GM23248 (cell line): ENCODE results near the gene ITGA1. TPM values are rescaled to one million over a fixed set of nuclear protein-coding genes. Genes with fewer than 3 reads are reported as not detected.

ENCODE experiments used
- DNase-seq: peaks from one replicate; pipeline ENCODE4 v3.0.0-alpha.2; 2015
- H2AFZ ChIP-seq: fragments of 200-600 bp; sonication (generic); 2 replicates; pipeline ENCODE4 v1.6.1; 2016; ENCODE audit warnings: antibody characterized with exemption
- H3F3A ChIP-seq: fragments of 200-600 bp; sonication (generic); 2 replicates; pipeline ENCODE4 v1.6.1; 2016; ENCODE audit warnings: mild to moderate bottlenecking, antibody characterized with exemption, mixed run types; ENCODE audit not compliant: insufficient read depth
- H3K27ac ChIP-seq: fragments of 200-600 bp; sonication (generic); 2 replicates; pipeline ENCODE4 v1.5.1; 2016; ENCODE audit warnings: mild to moderate bottlenecking
- H3K27me3 ChIP-seq: fragments of 200-600 bp; sonication (generic); replicated peaks from 2 replicates; pipeline ENCODE4 v1.6.1; 2016; ENCODE audit warnings: mild to moderate bottlenecking; ENCODE audit not compliant: insufficient read depth
- H3K36me3 ChIP-seq: fragments of 200-600 bp; sonication (generic); 2 replicates; pipeline ENCODE4 v1.6.1; 2016; ENCODE audit warnings: low read depth, mild to moderate bottlenecking
- H3K4me1 ChIP-seq: fragments of 200-600 bp; sonication (generic); 2 replicates; pipeline ENCODE4 v1.6.1; 2016; ENCODE audit warnings: mild to moderate bottlenecking; ENCODE audit not compliant: insufficient read depth
- H3K4me2 ChIP-seq: fragments of 200-600 bp; sonication (generic); one replicate; pipeline ENCODE4 v1.6.1; 2016; ENCODE audit warnings: mild to moderate bottlenecking; ENCODE audit not compliant: unreplicated experiment
- H3K4me3 ChIP-seq: fragments of 200-600 bp; sonication (generic); 2 replicates; pipeline ENCODE4 v1.5.1; 2016; ENCODE audit warnings: mild to moderate bottlenecking
- H3K79me2 ChIP-seq: fragments of 200-600 bp; sonication (generic); 2 replicates; pipeline ENCODE4 v1.6.1; 2016; ENCODE audit warnings: mild to moderate bottlenecking; ENCODE audit not compliant: insufficient read depth
- H3K9ac ChIP-seq: fragments of 200-600 bp; sonication (generic); 2 replicates; pipeline ENCODE4 v1.6.1; 2016; ENCODE audit warnings: mild to moderate bottlenecking
- H3K9me2 ChIP-seq: fragments of 200-600 bp; sonication (generic); 2 replicates; pipeline ENCODE4 v1.6.1; 2016; ENCODE audit warnings: mixed run types, mild to moderate bottlenecking, moderate library complexity; ENCODE audit not compliant: insufficient read depth
- H3K9me3 ChIP-seq: fragments of 200-600 bp; sonication (generic); one replicate; pipeline ENCODE4 v1.6.1; 2017; ENCODE audit warnings: low read depth
- H4K20me1 ChIP-seq: fragments of 200-600 bp; sonication (generic); 2 replicates; pipeline ENCODE4 v1.6.0; 2016; ENCODE audit not compliant: insufficient read depth
- EZH2 ChIP-seq: fragments of 200-600 bp; sonication (generic); IDR thresholded peaks from 2 replicates; pipeline ENCODE4 v1.6.1; 2018; ENCODE audit warnings: antibody characterized with exemption, mild to moderate bottlenecking; ENCODE audit not compliant: insufficient read depth, poor library complexity, severe bottlenecking
- EZH2phosphoT487 ChIP-seq: fragments of 200-600 bp; sonication (generic); IDR thresholded peaks from 2 replicates; pipeline ENCODE4 v1.6.1; 2018; ENCODE audit warnings: antibody characterized with exemption, moderate library complexity, mild to moderate bottlenecking, low read depth; ENCODE audit not compliant: insufficient read depth
- WGBS, 2 experiments: methylation state at CpG; one replicate each; pipeline ENCODE4 v1.1.6; 2015 to 2017; ENCODE audit warnings: low lambda C conversion rate in 2 of 2, low coverage in 1 of 2; ENCODE audit errors: missing lambda C conversion rate in 2 of 2; 5-methylcytosine and 5-hydroxymethylcytosine counted together
- in situ Hi-C: fragments of 300-500 bp; cut with MboI; formaldehyde crosslinking; loops from 2 replicates; pipeline ENCODE4 v1.15.0; 2020
- polyA plus RNA-seq: library from polyadenylated mRNA; unstranded; fragments of >200 nt; fragmentation: Nextera tagmentation; extraction: Ambion mirVana; gene quantifications from 2 replicates; pipeline ENCODE4 v1.2.1, GENCODE V29; 2016
- total RNA-seq: library from RNA; depleted of rRNA; stranded (reverse); fragments of >200 nt; shearing (Covaris generic); gene quantifications from 2 replicates; pipeline ENCODE4 v1.2.3, GENCODE V29; 2014

The ITGA1 gene
- total and polyA plus RNA-seq, 2 experiments from 2014 or later, result 8.9 to 18.4 TPM

DNA sequence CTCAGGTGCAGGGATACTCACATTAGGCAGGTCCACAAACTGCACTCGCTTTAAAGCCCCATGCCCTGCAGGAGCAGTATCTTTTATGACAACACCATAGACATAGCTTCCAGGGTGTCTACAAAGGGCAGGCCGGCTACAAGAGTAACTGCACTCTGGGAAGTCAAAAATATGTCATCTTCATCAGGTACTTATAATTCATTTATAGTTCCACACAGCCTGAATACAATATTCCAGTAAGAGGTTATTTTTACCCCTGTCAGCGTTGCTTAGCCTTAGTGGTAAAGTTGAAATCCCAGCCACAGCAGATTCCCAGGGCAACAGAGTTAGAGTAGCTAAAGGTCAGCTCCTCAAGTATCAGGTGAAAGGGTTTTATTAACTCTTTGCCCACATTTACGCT is 119.1 kb downstream of the ITGA1 start:
- Histone ChIP-seq H3K27me3 (no peaks in the 10 kb centered on the region), H3K9me3 (no peaks in the 10 kb centered on the region), H3K9me2 (no peaks in the 10 kb centered on the region), H3K4me2 (no peak overlapping the region), H3K79me2 (no peaks in the 10 kb centered on the region), H4K20me1 (no peaks in the 10 kb centered on the region), H3K27ac (no peak overlapping the region), H3F3A (no peaks in the 10 kb centered on the region), H3K4me1 (no peaks in the 10 kb centered on the region), H3K36me3 (no peaks in the 10 kb centered on the region), H3K9ac (no peak overlapping the region), H2AFZ (no peak overlapping the region), H3K4me3 (no peak overlapping the region)
- in situ Hi-C loops, result loop anchor here (25.0 kb wide), 1 partner anchor 120 kb away; the partner anchor contains the start of genes ITGA1 and PELO
- DNase-seq, result no peak
- 91 to 96% methylated on average over 4 of the region's 4 CpGs for WGBS, 2 experiments
- TF ChIP-seq EZH2 (no peak), EZH2phosphoT487 (no peak)

- Histone ChIP-seq H3K36me3 (no peaks in the 10 kb centered on the region), H3K4me3 (no peak overlapping the region), H3K79me2 (no peaks in the 10 kb centered on the region), H3F3A (0 out of 2 replicates have a peak, but pooled peaks cover 4% of the 10 kb centered on the region), H3K4me2 (no peak overlapping the region), H3K9ac (no peak overlapping the region), H3K27ac (no peak overlapping the region), H3K4me1 (no peaks in the 10 kb centered on the region), H3K9me3 (no peaks in the 10 kb centered on the region), H4K20me1 (no peaks in the 10 kb centered on the region), H3K9me2 (no peaks in the 10 kb centered on the region), H3K27me3 (no peaks in the 10 kb centered on the region), H2AFZ (no peak overlapping the region)
- DNase-seq, result no peak
- in situ Hi-C loops, result loop anchor here (25.0 kb wide), 1 partner anchor 122 kb away; the partner anchor contains the start of genes ITGA1 and PELO
- no peak for TF ChIP-seq EZH2phosphoT487
- no peak for TF ChIP-seq EZH2
- WGBS, 2 experiments, result 28 to 39% methylated on average over 1 of the region's 1 CpG
Measured at GRCh38 chr5:52909192-52909591, 121.5 kb downstream of the ITGA1 start.

- no peak overlapping the region for H3K4me3 ChIP-seq
- H3K79me2 ChIP-seq, result no peaks in the 10 kb centered on the region
- peak overlapping the region; percentile 55 for H2AFZ ChIP-seq
- H3K36me3 ChIP-seq, result no peaks in the 10 kb centered on the region
- in situ Hi-C loops, result loop anchor here (25.0 kb wide), 1 partner anchor 123 kb away; the partner anchor contains the start of genes ITGA1 and PELO
- TF ChIP-seq EZH2phosphoT487 (no peak), EZH2 (no peak)
- no peaks in the 10 kb centered on the region for H3K9me2 ChIP-seq
- WGBS, 2 experiments, result 27 to 31% methylated on average over 8 of the region's 8 CpGs
- no peaks in the 10 kb centered on the region for H3K4me1 ChIP-seq
- no peak overlapping the region for H3K4me2 ChIP-seq
- H3K27me3 ChIP-seq, result no peaks in the 10 kb centered on the region
- no peaks in the 10 kb centered on the region for H3K9me3 ChIP-seq
- no peak overlapping the region for H3K9ac ChIP-seq
- peak; percentile 23 for DNase-seq
- no peaks in the 10 kb centered on the region for H4K20me1 ChIP-seq
- no peak overlapping the region for H3K27ac ChIP-seq
- H3F3A ChIP-seq, result 0 out of 2 replicates have a peak, but pooled peaks cover 4% of the 10 kb centered on the region
Measured at GRCh38 chr5:52910071-52910470, 122.4 kb downstream of the ITGA1 start.

DNA sequence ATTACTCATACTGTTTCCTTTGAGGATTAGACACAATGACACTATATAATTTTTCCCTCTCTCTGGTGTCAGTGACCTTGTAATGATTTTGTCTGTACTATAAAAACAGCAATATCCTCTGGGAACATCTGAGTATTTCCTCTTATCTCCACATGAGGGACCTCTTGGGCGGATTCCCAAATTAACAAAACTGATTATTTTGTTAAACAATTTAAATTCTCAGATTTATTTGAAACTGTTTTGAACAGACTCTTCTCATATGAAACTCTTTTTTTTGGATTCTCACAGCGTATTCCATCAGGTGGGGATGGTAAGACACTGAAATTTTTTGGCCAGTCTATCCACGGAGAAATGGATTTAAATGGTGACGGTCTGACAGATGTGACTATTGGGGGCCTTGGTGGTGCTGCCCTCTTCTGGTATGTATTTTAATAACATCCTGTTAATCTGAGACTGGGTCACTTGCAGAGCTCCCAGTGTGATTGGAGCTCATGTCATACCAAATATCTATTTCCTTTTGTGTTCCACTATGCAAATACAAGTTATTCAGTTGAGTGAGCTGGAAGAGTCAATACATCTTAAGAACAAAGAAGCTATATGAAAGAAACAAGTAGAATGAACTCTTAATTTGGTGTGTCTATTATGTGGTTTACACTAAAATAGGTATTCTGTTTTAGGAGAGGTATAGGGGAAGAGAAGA is 127.6 kb downstream of the ITGA1 start:
- TF ChIP-seq EZH2, result no peak
- no peak for TF ChIP-seq EZH2phosphoT487
- H3K4me3 ChIP-seq, result peak overlapping the region; percentile 74
- in situ Hi-C loops, result loop anchor here (25.0 kb wide), 1 partner anchor 128 kb away; the partner anchor contains the start of genes ITGA1 and PELO
- no peaks in the 10 kb centered on the region for H3K9me3 ChIP-seq
- peak; percentile 79 for DNase-seq
- peak overlapping the region; percentile 83 for H2AFZ ChIP-seq
- H3F3A ChIP-seq, result 0 out of 2 replicates have a peak, but pooled peaks cover 4% of the 10 kb centered on the region
- H3K4me1 ChIP-seq, result no peaks in the 10 kb centered on the region
- no peaks in the 10 kb centered on the region for H3K79me2 ChIP-seq
- H3K4me2 ChIP-seq, result peak overlapping the region; percentile 94
- H3K27ac ChIP-seq, result no peak overlapping the region
- H3K27me3 ChIP-seq, result no peaks in the 10 kb centered on the region
- no peaks in the 10 kb centered on the region for H3K36me3 ChIP-seq
- no peaks in the 10 kb centered on the region for H3K9me2 ChIP-seq
- WGBS, 2 experiments, result 1% methylated on average over 4 of the region's 4 CpGs
- H4K20me1 ChIP-seq, result no peaks in the 10 kb centered on the region
- peak overlapping the region; percentile 37; the same call in 1 of the 2 replicates for H3K9ac ChIP-seq
